ENCODE data around the gene NDFIP1.

Gene NDFIP1

GRCh38 chr5:142128675-142129208, 20.2 kb downstream of the NDFIP1 start:
- DNase-seq (ENCODE audit: low read depth) = no peak
- no peak overlapping the region for H3K4me3 ChIP-seq (ENCODE audit: low read depth, low read length)
- no peak for TF ChIP-seq CTCF (IDR thresholded peaks at IDR 0.05; ENCODE audit: control insufficient read depth, extremely low read depth, insufficient read depth)

GRCh38 chr5:142129446-142130066, 21.0 kb downstream of the NDFIP1 start:
- no peak for DNase-seq (ENCODE audit: low read depth)
- no peak for TF ChIP-seq CTCF (IDR thresholded peaks at IDR 0.05; ENCODE audit: control insufficient read depth, extremely low read depth, insufficient read depth)
- H3K4me3 ChIP-seq (ENCODE audit: low read depth, low read length) = no peak overlapping the region

GRCh38 chr5:142131394-142131793, 22.8 kb downstream of the NDFIP1 start:
- no peak for DNase-seq (ENCODE audit: low read depth)
- no peak for TF ChIP-seq CTCF (IDR thresholded peaks at IDR 0.05; ENCODE audit: control insufficient read depth, extremely low read depth, insufficient read depth)
- H3K4me3 ChIP-seq (ENCODE audit: low read depth, low read length) = no peak overlapping the region

GRCh38 chr5:142132916-142133315, 24.3 kb downstream of the NDFIP1 start:
- no peak for DNase-seq (ENCODE audit: low read depth)

GRCh38 chr5:142133330-142134206, 25.0 kb downstream of the NDFIP1 start:
- TF ChIP-seq CTCF (IDR thresholded peaks at IDR 0.05; ENCODE audit: control insufficient read depth, extremely low read depth, insufficient read depth) = no peak
- H3K4me3 ChIP-seq (ENCODE audit: low read depth, low read length) = no peak overlapping the region
- no peak for DNase-seq (ENCODE audit: low read depth)

More at GRCh38 chr5:142132916-142133315, 24.3 kb downstream of the NDFIP1 start:
- H3K4me3 ChIP-seq (ENCODE audit: low read depth, low read length) = no peak overlapping the region
- no peak for TF ChIP-seq CTCF (IDR thresholded peaks at IDR 0.05; ENCODE audit: control insufficient read depth, extremely low read depth, insufficient read depth)

GRCh38 chr5:142134331-142135010, 25.9 kb downstream of the NDFIP1 start:
- no peak overlapping the region for H3K4me3 ChIP-seq (ENCODE audit: low read depth, low read length)
- no peak for DNase-seq (ENCODE audit: low read depth)
- TF ChIP-seq CTCF (IDR thresholded peaks at IDR 0.05; ENCODE audit: control insufficient read depth, extremely low read depth, insufficient read depth) = no peak

Data from LNCaP clone FGC (cell line).